K562 (cell line): ENCODE data around the gene CYP51A1. TPM values are rescaled to one million over a fixed set of nuclear protein-coding genes. Genes with fewer than 3 reads are reported as not detected.

Experiments
- ARHGAP35 ChIP-seq: fragments of 450-650 bp; IDR thresholded peaks from 2 replicates; pipeline ENCODE4 v1.6.1; 2018; ENCODE audit not compliant: partially characterized antibody
- CUX1 ChIP-seq: fragments of 200-800 bp; sonication (Bioruptor generic); IDR thresholded peaks from 2 replicates; pipeline ENCODE4 v1.6.1; 2016; ENCODE audit warnings: missing genetic modification characterization, missing compliant biosample characterization
- DNMT1 ChIP-seq: fragments of 450-650 bp; IDR thresholded peaks from 2 replicates; pipeline ENCODE4 v1.6.1; 2016; ENCODE audit warnings: antibody characterized with exemption, mild to moderate bottlenecking
- MAFF ChIP-seq: IDR thresholded peaks from 2 replicates; pipeline ENCODE4 v1.6.1; 2012; ENCODE audit warnings: low read length, improper control_type of control experiment
- NFATC3 ChIP-seq: fragments of 450-650 bp; IDR thresholded peaks from 2 replicates; pipeline ENCODE4 v1.6.1; 2017; ENCODE audit warnings: mild to moderate bottlenecking
- PHB ChIP-seq: fragments of 250-450 bp; sonication (Bioruptor Pico); IDR thresholded peaks from 2 replicates; pipeline ENCODE4 v1.5.0; 2021
- RBM15 ChIP-seq: fragments of 200-400 bp; formaldehyde crosslinking; IDR thresholded peaks from 2 replicates; pipeline ENCODE4 v1.6.1; 2018; ENCODE audit warnings: mild to moderate bottlenecking, low read length, moderate library complexity; ENCODE audit not compliant: insufficient read depth
- RFX1 ChIP-seq: fragments of 450-650 bp; IDR thresholded peaks from 2 replicates; pipeline ENCODE4 v1.6.1; 2016; ENCODE audit warnings: mild to moderate bottlenecking, moderate library complexity
- RHOXF2B ChIP-seq: fragments of 250-450 bp; sonication (Bioruptor Pico); conservative IDR thresholded peaks from 2 replicates; pipeline ENCODE4 v1.5.1; 2021
- SIRT6 ChIP-seq: IDR thresholded peaks from one replicate; pipeline ENCODE4 v1.6.1; 2012; ENCODE audit warnings: low read depth, mild to moderate bottlenecking, control low read depth, inconsistent platforms, low read length, moderate library complexity
- SMAD1 ChIP-seq: fragments of 150-350 bp; IDR thresholded peaks from 2 replicates; pipeline ENCODE4 v1.6.1; 2014; ENCODE audit warnings: low read length, low read depth; ENCODE audit not compliant: partially characterized antibody
- SOX6 ChIP-seq: fragments of 450-650 bp; IDR thresholded peaks from 2 replicates; pipeline ENCODE4 v1.6.1; 2014; ENCODE audit warnings: mild to moderate bottlenecking
- STAT5A ChIP-seq: IDR thresholded peaks from 2 replicates; pipeline ENCODE4 v1.6.1; 2012; ENCODE audit warnings: low read length, inconsistent platforms, borderline replicate concordance
- THRA ChIP-seq: fragments of 450-650 bp; IDR thresholded peaks from 2 replicates; pipeline ENCODE4 v1.6.1; 2017; ENCODE audit warnings: mild to moderate bottlenecking, moderate library complexity
- ZBTB49 ChIP-seq: sonication (generic); formaldehyde crosslinking; IDR thresholded peaks from 2 replicates; pipeline ENCODE4 v1.8.0; 2022; ENCODE audit warnings: missing genetic modification reagents, mild to moderate bottlenecking, borderline replicate concordance
- ZBTB7A ChIP-seq: IDR thresholded peaks from 2 replicates; pipeline ENCODE4 v1.6.1; 2011; ENCODE audit warnings: low read depth, mild to moderate bottlenecking, low read length, moderate library complexity, borderline replicate concordance; ENCODE audit not compliant: control insufficient read depth
- ZNF165 ChIP-seq: fragments of 250-450 bp; sonication (Bioruptor Pico); IDR thresholded peaks from 2 replicates; pipeline ENCODE4 v1.4.0; 2020; ENCODE audit warnings: borderline replicate concordance
- ZNF263 ChIP-seq: sonication (generic); formaldehyde crosslinking; IDR thresholded peaks from 2 replicates; pipeline ENCODE4 v1.8.0; 2022; ENCODE audit warnings: mild to moderate bottlenecking, missing genetic modification reagents, borderline replicate concordance
- ZNF780A ChIP-seq: fragments of 250-450 bp; sonication (Bioruptor Pico); IDR thresholded peaks from 2 replicates; pipeline ENCODE4 v1.5.0; 2021; ENCODE audit warnings: mild to moderate bottlenecking
- polyA plus RNA-seq, 8 experiments: library from polyadenylated mRNA; depleted of rRNA in 4 of 8; stranded (reverse) in 5 of 8; unstranded in 3 of 8; fragments of >200 nt; fragmentation: Nextera tagmentation in 2 of 8; fragmentation: Illumina TruSeq in 1 of 8; extraction: Ambion mirVana in 2 of 8; extraction: Trizol in 1 of 8; gene quantifications; 2 replicates each; pipeline versions ENCODE4 v1.2.1 to v1.2.3, GENCODE V29; 2011 to 2014; ENCODE audit warnings: inconsistent platforms in 1 of 8, missing spikeins in 1 of 8
- total RNA-seq, 7 experiments: library from RNA; depleted of rRNA in 6 of 7; stranded (reverse); fragments of >200 nt in 6 of 7; fragmentation: Illumina TruSeq in 2 of 7; extraction: Trizol in 2 of 7; gene quantifications; 2 replicates each; pipeline versions ENCODE4 v1.2.1 to v1.2.3, GENCODE V29; 2011 to 2021; ENCODE audit warnings: low replicate concordance in 1 of 7

CYP51A1 gene
- total and polyA plus RNA-seq, 9 of the 15 experiments (the other 6 are each of a cell fraction or from before 2014, with no cell fraction given), result 35.4 to 151 (median 80.3) TPM

GRCh38 chr7:92161271-92161670 is 27.0 kb upstream of the CYP51A1 start (continued):
- TF ChIP-seq CUX1 (CRISPR knock-in tag) (peak; percentile 71; the same call in 1 of the 2 replicates), NFATC3 (peak; percentile 65; the same call in 1 of the 2 replicates), RFX1 (peak; percentile 48), THRA (no peak), PHB (CRISPR knock-in tag) (no peak), SOX6 (peak; percentile 79), MAFF (peak; percentile 20; the same call in 1 of the 2 replicates), SIRT6 (no peak), RHOXF2B (CRISPR knock-in tag) (no peak), STAT5A (peak; percentile 80), DNMT1 (no peak), ZBTB7A (no peak), ARHGAP35 (peak; percentile 33), ZNF263 (CRISPR knock-in tag) (no peak), ZNF165 (CRISPR knock-in tag) (no peak), RBM15 (no peak), SMAD1 (no peak), ZBTB49 (CRISPR knock-in tag) (no peak), ZNF780A (CRISPR knock-in tag) (no peak)
